Retinal pigment epithelial cell (primary cell): Measurements from ENCODE around the gene SMIM30.
"Not testable (repeated sequence)": the region's sequence is repeated elsewhere in the genome, so short reads cannot be mapped to it uniquely, and the experiment has no call there.

Source experiments
- DNase-seq: peaks from one replicate; pipeline ENCODE4 v3.0.0-alpha.2; 2010; ENCODE audit warnings: low read depth
- H3K4me3 ChIP-seq: 2 replicates; pipeline ENCODE4 v1.5.1; 2011; ENCODE audit warnings: mild to moderate bottlenecking, low read length, control low read depth, moderate library complexity
- CTCF ChIP-seq: conservative IDR thresholded peaks from 2 replicates; pipeline ENCODE4 v1.5.1; 2011; ENCODE audit warnings: low read depth, low read length, control low read depth, inconsistent platforms

SMIM30 gene

DNA sequence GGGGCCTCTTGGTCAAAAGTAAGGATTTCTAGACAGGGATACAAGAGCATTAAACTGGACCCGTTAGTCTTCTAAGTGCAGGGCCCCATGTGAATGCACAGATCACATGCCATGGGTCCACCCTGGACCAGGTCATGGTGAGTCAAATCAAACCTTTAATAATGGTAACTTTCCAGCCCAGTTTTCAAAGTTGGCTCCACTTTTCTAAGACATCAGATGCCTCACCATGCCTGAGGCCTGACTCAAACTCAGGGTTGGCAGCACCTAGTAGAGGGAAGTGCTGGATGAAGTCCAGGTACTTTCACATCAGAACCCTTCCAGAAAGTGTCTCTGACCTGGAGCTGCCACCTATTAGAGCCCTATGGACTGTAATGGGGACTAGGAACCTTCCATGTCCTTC, 9.7 kb upstream of the SMIM30 start:
- DNase-seq = no peak
- H3K4me3 ChIP-seq = no peak overlapping the region
- no peak for TF ChIP-seq CTCF

DNA sequence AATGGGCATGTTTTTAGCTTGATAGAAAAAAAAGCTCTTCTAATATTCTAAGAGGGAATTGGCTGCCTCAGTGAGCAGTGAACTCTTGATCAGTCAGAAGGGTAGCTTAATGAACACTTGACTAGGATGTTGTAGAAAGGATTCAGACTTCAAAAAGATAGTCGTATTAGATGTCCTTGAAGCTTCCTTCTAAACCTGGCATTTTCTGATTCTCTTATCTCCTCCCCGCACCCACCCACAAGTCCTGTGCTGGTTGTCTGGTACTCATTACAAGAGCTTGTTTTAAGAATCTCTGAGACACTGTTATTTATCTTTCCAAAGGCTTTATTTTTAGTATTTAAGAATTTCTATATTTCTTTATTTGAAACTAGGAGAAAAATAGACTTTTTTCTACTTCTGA, 7.4 kb upstream of the SMIM30 start:
- no peak for DNase-seq
- no peak overlapping the region for H3K4me3 ChIP-seq
- TF ChIP-seq CTCF = no peak

DNA sequence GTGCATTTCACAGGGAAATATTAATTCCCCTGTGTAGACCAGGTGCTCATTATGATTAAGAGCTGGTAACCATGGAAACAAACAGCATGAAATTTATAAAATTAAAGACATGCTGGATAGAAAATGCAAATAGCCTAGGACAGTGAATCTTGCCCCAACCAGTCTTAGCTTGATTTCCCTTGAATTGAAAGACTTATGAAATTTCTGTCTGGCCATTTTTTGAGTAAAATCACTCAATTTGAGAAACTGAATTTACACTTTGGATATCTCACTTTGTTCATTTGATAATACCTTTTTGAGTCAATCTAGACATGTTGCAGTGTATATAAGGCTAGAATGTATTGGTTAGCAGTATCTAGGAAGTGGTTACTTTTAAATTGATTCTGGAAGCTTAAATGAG, 4.4 kb upstream of the SMIM30 start:
- no peak overlapping the region for H3K4me3 ChIP-seq
- DNase-seq = no peak
- no peak for TF ChIP-seq CTCF

GRCh38 chr7:113120647-113121046, 2.3 kb upstream of the SMIM30 start:
- no peak overlapping the region for H3K4me3 ChIP-seq
- TF ChIP-seq CTCF = no peak
- DNase-seq = no peak

DNA sequence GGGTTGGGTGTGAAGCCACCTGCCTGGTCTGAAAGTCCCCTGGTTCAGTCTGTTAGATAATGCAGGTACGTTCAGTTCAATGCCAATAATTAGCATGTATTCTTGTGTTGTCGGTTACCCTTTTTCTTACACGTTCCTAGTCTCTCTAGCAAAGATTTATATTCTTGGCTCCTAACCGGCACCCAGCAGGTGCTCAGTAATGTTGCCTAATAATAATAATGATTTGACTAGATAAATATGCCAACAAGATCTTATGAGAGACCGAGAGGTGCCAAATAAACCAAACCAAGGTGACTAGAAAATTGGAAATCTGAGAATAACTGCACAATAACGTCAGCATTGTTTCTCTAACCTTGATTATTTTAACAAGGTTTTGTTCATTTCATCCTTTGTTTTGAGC, 1.1 kb upstream of the SMIM30 start:
- no peak for TF ChIP-seq CTCF
- DNase-seq = no peak
- H3K4me3 ChIP-seq = no peak overlapping the region

DNA sequence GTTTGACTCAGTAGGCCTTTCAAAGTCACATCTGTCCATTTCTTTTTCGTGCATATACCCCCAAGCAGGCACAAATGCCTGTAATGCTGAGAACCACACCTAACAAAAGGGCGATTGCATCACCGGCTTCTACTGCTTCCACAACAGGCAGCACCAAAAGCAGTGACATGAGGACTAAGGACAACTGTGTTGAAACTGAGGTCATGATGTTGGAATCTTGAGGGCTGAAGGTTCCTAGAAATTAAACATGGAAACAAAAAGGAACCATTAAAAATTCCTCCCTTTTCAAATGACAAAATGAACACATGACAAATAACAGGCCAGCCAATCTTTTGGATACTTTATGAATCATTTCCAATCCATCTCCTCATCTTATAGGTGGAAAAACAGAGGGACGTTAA, 980 bp downstream of the SMIM30 start:
- not testable (repeated sequence) for DNase-seq
- peak overlapping the region; percentile 76 for H3K4me3 ChIP-seq

DNA sequence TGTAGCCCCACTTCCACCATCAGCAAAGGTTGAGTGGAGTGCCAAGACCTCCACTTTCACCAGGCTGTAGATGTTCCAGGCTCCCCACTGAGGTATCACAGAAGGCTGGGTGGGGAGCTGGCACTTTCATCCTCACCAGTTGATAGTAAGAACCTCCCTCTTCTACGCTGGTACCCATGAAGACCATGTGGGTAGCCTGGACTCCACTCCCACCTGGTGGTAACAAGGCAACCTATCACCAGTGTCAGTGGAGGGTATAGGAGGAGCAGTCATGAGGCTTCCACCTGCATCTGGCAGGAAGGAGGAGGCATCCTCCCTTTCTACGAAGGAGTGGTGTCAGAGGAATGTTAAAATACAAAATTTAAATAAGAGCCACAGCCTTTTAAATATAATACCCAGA, 4.4 kb downstream of the SMIM30 start:
- no peak overlapping the region for H3K4me3 ChIP-seq
- DNase-seq = no peak
- TF ChIP-seq CTCF = peak; percentile 28

DNA sequence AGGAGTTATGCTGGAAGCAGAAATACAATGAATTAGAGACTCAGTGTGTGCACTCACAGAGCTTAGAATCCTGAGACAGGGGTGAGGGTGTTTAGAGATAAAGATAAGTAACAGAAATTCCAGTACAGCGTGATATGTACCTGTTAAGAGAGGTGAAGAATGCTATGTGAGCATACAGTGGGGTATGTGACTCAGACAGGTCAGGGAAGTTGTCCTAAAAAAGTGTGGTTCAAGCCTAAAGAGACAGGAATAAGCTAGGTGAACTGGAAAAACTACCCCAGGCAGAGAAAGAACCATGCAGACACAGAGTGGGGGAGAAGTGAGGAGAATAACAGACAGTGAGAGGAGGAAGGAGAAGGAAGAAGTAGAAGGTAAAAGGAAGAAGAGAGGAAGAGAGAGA, 8.6 kb downstream of the SMIM30 start:
- DNase-seq = no peak
- no peak for TF ChIP-seq CTCF

More for the DNA sequence above, 8.6 kb downstream of the SMIM30 start:
- no peak overlapping the region for H3K4me3 ChIP-seq
